ENCODE measurements around the gene CALY.

- no peak for TF ChIP-seq ZNF354C (tag by site-specific recombination; IDR thresholded peaks at IDR 0.05; ENCODE audit: borderline replicate concordance, low read depth)
- 0 out of 2 replicates have a peak, but pooled peaks have one; percentile 51 for TF ChIP-seq ZNF350 (tag by site-specific recombination; IDR thresholded peaks at IDR 0.05)
- TF ChIP-seq ZNF624 (tag by site-specific recombination; IDR thresholded peaks at IDR 0.05): no peak
- TF ChIP-seq ZNF692 (tag by site-specific recombination; IDR thresholded peaks at IDR 0.05): no peak
- no peak for TF ChIP-seq ZSCAN23 (tag by site-specific recombination; IDR thresholded peaks at IDR 0.05)
- no peak for TF ChIP-seq ZNF335 (tag by site-specific recombination; conservative IDR thresholded peaks at IDR 0.05)
- no peak for TF ChIP-seq MYNN (tag by site-specific recombination; IDR thresholded peaks at IDR 0.05; ENCODE audit: borderline replicate concordance)
- no peak for TF ChIP-seq CTCF (tag by site-specific recombination; IDR thresholded peaks at IDR 0.05)
- TF ChIP-seq REST (tag by site-specific recombination; IDR thresholded peaks at IDR 0.05): no peak
- no peak for TF ChIP-seq PRDM1 (tag by site-specific recombination; IDR thresholded peaks at IDR 0.05)
- no peak for TF ChIP-seq TCF7L2 (IDR thresholded peaks at IDR 0.05; ENCODE audit: borderline replicate concordance, low read depth, low read length)
- TF ChIP-seq ZNF664 (tag by site-specific recombination; IDR thresholded peaks at IDR 0.05): no peak
- TF ChIP-seq ZNF121 (tag by site-specific recombination; IDR thresholded peaks at IDR 0.05): no peak
- TF ChIP-seq ZBTB17 (tag by site-specific recombination; IDR thresholded peaks at IDR 0.05): peak; percentile 57; the same call in 1 of the 2 replicates
These were observed 22.9 kb upstream of the CALY start for GRCh38 chr10:133359554-133359971.
